HepG2 (cell line): ENCODE measurements around the gene MSH3. TPM values are rescaled to one million over a fixed set of nuclear protein-coding genes. Genes with fewer than 3 reads are reported as not detected.

Experiments
- BORCS8-MEF2B ChIP-seq: sonication (generic); formaldehyde crosslinking; IDR thresholded peaks from 2 replicates; pipeline ENCODE4 v1.8.0; 2022; ENCODE audit warnings: mild to moderate bottlenecking, missing genetic modification reagents
- ETV5 ChIP-seq: IDR thresholded peaks from 2 replicates; pipeline ENCODE4 v1.6.1; 2018; ENCODE audit warnings: missing biosample characterization, missing genetic modification reagents, inconsistent platforms, borderline replicate concordance
- HES4 ChIP-seq: sonication (generic); formaldehyde crosslinking; IDR thresholded peaks from 2 replicates; pipeline ENCODE4 v1.9.0; 2021; ENCODE audit warnings: mild to moderate bottlenecking, missing genetic modification reagents, borderline replicate concordance
- HNRNPH1 ChIP-seq: fragments of 200-400 bp; formaldehyde crosslinking; optimal IDR thresholded peaks from 2 replicates; pipeline ENCODE3; 2017; ENCODE audit warnings: mild to moderate bottlenecking, low read depth, low read length
- HNRNPLL ChIP-seq: fragments of 200-400 bp; formaldehyde crosslinking; IDR thresholded peaks from 2 replicates; pipeline ENCODE4 v1.6.1; 2017; ENCODE audit warnings: mild to moderate bottlenecking, low read depth, low read length; ENCODE audit not compliant: poor library complexity, severe bottlenecking
- KDM3A ChIP-seq: IDR thresholded peaks from 2 replicates; pipeline ENCODE4 v1.6.1; 2018; ENCODE audit warnings: low read depth, missing compliant biosample characterization
- PHF8 ChIP-seq: sonication (generic); formaldehyde crosslinking; IDR thresholded peaks from 2 replicates; pipeline ENCODE4 v1.5.0; 2020; ENCODE audit warnings: missing genetic modification reagents
- SAP130 ChIP-seq: IDR thresholded peaks from 2 replicates; pipeline ENCODE4 v1.6.1; 2016; ENCODE audit warnings: low read depth
- SATB2 ChIP-seq: sonication (generic); formaldehyde crosslinking; IDR thresholded peaks from 2 replicates; pipeline ENCODE4 v1.5.0; 2020; ENCODE audit warnings: missing genetic modification reagents
- ZNF235 ChIP-seq: sonication (generic); formaldehyde crosslinking; IDR thresholded peaks from 2 replicates; pipeline ENCODE4 v1.8.1; 2023; ENCODE audit warnings: mild to moderate bottlenecking, missing genetic modification reagents, borderline replicate concordance
- ZNF510 ChIP-seq: sonication (generic); formaldehyde crosslinking; IDR thresholded peaks from 2 replicates; pipeline ENCODE4 v1.4.0; 2020; ENCODE audit warnings: low read depth, mild to moderate bottlenecking, missing genetic modification reagents
- polyA plus RNA-seq, 8 experiments: library from polyadenylated mRNA; depleted of rRNA in 3 of 8; stranded (reverse) in 7 of 8; unstranded in 1 of 8; fragments of >200 nt; fragmentation: Illumina TruSeq in 4 of 8; extraction: Trizol in 4 of 8; gene quantifications; 2 replicates each; pipeline versions ENCODE4 v1.2.1 to v1.2.3, GENCODE V29; 2011 to 2016; ENCODE audit warnings: low read depth in 4 of 8, missing spikeins in 1 of 8, mixed read lengths in 1 of 8; ENCODE audit not compliant: insufficient read depth in 1 of 8
- total RNA-seq, 5 experiments: library from RNA; depleted of rRNA; stranded (reverse); fragments of >200 nt; fragmentation: Illumina TruSeq; extraction: Trizol; gene quantifications; 2 replicates each; pipeline ENCODE4 v1.2.3, GENCODE V29; 2016; ENCODE audit warnings: low read depth in 1 of 5
- TF ChIP-seq, protein P1 (sequence below): sonication (generic); formaldehyde crosslinking; IDR thresholded peaks from 2 replicates; pipeline ENCODE4 v1.8.0; 2023; ENCODE audit warnings: mild to moderate bottlenecking, missing genetic modification reagents
- TF ChIP-seq, protein P2 (sequence below), 2 experiments: sonication (generic) in 1 of 2; formaldehyde crosslinking in 1 of 2; IDR thresholded peaks; 2 replicates each; pipeline versions ENCODE4 v1.4.0 to v1.6.1; 2016 to 2020; ENCODE audit warnings: borderline replicate concordance in 1 of 2, low read depth in 1 of 2, mild to moderate bottlenecking in 1 of 2, missing genetic modification reagents in 1 of 2
- TF ChIP-seq, protein P3 (sequence below): sonication (generic); formaldehyde crosslinking; IDR thresholded peaks from 2 replicates; pipeline ENCODE4; 2020; ENCODE audit warnings: missing genetic modification reagents, mild to moderate bottlenecking, borderline replicate concordance
- TF ChIP-seq, protein P4 (sequence below): sonication (generic); formaldehyde crosslinking; IDR thresholded peaks from 2 replicates; pipeline ENCODE4 v1.5.1; 2020; ENCODE audit warnings: mild to moderate bottlenecking, missing genetic modification reagents, moderate library complexity
- TF ChIP-seq, protein P5 (sequence below): IDR thresholded peaks from 2 replicates; pipeline ENCODE4 v1.6.1; 2016

Gene MSH3
- total and polyA plus RNA-seq, 2 of the 13 experiments (the other 11 are each of a cell fraction or from before 2014, with no cell fraction given): 4.0 to 16.4 TPM

DNA sequence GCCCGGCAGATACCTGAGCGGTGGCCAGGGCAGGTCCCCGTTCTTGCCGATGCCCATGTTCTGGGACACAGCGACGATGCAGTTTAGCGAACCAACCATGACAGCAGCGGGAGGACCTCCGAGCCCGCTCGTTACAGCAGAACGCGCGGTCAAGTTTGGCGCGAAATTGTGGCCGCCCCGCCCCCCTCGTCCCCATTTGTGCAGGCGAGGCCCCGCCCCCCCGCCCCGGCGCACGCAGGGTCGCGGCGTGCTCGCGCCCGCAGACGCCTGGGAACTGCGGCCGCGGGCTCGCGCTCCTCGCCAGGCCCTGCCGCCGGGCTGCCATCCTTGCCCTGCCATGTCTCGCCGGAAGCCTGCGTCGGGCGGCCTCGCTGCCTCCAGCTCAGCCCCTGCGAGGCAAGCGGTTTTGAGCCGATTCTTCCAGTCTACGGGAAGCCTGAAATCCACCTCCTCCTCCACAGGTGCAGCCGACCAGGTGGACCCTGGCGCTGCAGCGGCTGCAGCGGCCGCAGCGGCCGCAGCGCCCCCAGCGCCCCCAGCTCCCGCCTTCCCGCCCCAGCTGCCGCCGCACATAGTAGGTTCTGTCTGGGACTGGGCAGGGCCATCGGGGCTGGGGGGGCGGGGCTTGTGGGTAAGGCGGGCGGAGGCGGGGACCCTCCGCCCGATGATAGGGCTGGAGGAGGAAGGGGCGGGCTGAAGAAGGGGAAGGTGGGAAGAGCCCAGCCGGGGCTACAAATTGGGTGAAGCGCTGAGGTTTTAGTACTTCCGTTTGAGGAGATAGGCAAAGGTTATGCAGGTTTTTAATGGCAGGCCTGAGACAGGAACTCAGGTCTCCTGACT is at the start of gene MSH3, which contains the start of gene DHFR (continued):
- TF ChIP-seq, protein P1, sequence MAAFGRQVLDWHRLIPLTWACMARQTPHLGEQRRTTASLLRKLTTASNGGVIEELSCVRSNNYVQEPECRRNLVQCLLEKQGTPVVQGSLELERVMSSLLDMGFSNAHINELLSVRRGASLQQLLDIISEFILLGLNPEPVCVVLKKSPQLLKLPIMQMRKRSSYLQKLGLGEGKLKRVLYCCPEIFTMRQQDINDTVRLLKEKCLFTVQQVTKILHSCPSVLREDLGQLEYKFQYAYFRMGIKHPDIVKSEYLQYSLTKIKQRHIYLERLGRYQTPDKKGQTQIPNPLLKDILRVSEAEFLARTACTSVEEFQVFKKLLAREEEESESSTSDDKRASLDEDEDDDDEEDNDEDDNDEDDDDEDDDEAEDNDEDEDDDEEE (CRISPR knock-in tag): 0 out of 2 replicates have a peak, but pooled peaks have one; percentile 44
- TF ChIP-seq, protein P2, sequence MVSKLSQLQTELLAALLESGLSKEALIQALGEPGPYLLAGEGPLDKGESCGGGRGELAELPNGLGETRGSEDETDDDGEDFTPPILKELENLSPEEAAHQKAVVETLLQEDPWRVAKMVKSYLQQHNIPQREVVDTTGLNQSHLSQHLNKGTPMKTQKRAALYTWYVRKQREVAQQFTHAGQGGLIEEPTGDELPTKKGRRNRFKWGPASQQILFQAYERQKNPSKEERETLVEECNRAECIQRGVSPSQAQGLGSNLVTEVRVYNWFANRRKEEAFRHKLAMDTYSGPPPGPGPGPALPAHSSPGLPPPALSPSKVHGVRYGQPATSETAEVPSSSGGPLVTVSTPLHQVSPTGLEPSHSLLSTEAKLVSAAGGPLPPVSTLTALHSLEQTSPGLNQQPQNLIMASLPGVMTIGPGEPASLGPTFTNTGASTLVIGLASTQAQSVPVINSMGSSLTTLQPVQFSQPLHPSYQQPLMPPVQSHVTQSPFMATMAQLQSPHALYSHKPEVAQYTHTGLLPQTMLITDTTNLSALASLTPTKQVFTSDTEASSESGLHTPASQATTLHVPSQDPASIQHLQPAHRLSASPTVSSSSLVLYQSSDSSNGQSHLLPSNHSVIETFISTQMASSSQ (IDR thresholded peaks at IDR 0.05; ENCODE audit: low read depth): no peak
- TF ChIP-seq, protein P2 (CRISPR knock-in tag; IDR thresholded peaks at IDR 0.05; ENCODE audit: borderline replicate concordance): 0 out of 2 replicates have a peak, but pooled peaks have one; percentile 38
- TF ChIP-seq ZNF235 (peak; percentile 27; the same call in 1 of the 2 replicates), KDM3A (CRISPR knock-in tag) (no peak), HNRNPH1 (peak; percentile 28), ZNF510 (0 out of 2 replicates have a peak, but pooled peaks have one; percentile 52), BORCS8-MEF2B (CRISPR knock-in tag) (no peak; the same call in 1 of the 2 replicates), HES4 (peak; percentile 65; the same call in 1 of the 2 replicates), PHF8 (CRISPR knock-in tag) (peak; percentile 94), ETV5 (CRISPR knock-in tag) (peak; percentile 59; the same call in 1 of the 2 replicates), SAP130 (CRISPR knock-in tag) (peak; percentile 93), SATB2 (CRISPR knock-in tag) (0 out of 2 replicates have a peak, but pooled peaks have one; percentile 31), HNRNPLL (peak; percentile 74)
- TF ChIP-seq, protein P3, sequence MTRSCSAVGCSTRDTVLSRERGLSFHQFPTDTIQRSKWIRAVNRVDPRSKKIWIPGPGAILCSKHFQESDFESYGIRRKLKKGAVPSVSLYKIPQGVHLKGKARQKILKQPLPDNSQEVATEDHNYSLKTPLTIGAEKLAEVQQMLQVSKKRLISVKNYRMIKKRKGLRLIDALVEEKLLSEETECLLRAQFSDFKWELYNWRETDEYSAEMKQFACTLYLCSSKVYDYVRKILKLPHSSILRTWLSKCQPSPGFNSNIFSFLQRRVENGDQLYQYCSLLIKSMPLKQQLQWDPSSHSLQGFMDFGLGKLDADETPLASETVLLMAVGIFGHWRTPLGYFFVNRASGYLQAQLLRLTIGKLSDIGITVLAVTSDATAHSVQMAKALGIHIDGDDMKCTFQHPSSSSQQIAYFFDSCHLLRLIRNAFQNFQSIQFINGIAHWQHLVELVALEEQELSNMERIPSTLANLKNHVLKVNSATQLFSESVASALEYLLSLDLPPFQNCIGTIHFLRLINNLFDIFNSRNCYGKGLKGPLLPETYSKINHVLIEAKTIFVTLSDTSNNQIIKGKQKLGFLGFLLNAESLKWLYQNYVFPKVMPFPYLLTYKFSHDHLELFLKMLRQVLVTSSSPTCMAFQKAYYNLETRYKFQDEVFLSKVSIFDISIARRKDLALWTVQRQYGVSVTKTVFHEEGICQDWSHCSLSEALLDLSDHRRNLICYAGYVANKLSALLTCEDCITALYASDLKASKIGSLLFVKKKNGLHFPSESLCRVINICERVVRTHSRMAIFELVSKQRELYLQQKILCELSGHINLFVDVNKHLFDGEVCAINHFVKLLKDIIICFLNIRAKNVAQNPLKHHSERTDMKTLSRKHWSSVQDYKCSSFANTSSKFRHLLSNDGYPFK (CRISPR knock-in tag): 0 out of 2 replicates have a peak, but pooled peaks have one; percentile 31
- TF ChIP-seq, protein P4, sequence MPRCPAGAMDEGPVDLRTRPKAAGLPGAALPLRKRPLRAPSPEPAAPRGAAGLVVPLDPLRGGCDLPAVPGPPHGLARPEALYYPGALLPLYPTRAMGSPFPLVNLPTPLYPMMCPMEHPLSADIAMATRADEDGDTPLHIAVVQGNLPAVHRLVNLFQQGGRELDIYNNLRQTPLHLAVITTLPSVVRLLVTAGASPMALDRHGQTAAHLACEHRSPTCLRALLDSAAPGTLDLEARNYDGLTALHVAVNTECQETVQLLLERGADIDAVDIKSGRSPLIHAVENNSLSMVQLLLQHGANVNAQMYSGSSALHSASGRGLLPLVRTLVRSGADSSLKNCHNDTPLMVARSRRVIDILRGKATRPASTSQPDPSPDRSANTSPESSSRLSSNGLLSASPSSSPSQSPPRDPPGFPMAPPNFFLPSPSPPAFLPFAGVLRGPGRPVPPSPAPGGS (CRISPR knock-in tag): no peak; the same call in 1 of the 2 replicates
- TF ChIP-seq, protein P5, sequence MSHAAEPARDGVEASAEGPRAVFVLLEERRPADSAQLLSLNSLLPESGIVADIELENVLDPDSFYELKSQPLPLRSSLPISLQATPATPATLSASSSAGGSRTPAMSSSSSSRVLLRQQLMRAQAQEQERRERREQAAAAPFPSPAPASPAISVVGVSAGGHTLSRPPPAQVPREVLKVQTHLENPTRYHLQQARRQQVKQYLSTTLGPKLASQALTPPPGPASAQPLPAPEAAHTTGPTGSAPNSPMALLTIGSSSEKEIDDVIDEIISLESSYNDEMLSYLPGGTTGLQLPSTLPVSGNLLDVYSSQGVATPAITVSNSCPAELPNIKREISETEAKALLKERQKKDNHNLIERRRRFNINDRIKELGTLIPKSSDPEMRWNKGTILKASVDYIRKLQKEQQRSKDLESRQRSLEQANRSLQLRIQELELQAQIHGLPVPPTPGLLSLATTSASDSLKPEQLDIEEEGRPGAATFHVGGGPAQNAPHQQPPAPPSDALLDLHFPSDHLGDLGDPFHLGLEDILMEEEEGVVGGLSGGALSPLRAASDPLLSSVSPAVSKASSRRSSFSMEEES (CRISPR knock-in tag): 0 out of 2 replicates have a peak, but pooled peaks have one; percentile 13
